ENCODE measurements around the gene LTBP1. TPM values are rescaled to one million over a fixed set of nuclear protein-coding genes. Genes with fewer than 3 reads are reported as not detected.

The LTBP1 gene
- total and polyA plus RNA-seq, 10 of the 15 experiments (the other 5 are each of a cell fraction or from before 2014, with no cell fraction given), result 0.01 to 0.28 (median 0.12) TPM; not detected in 2

DNA sequence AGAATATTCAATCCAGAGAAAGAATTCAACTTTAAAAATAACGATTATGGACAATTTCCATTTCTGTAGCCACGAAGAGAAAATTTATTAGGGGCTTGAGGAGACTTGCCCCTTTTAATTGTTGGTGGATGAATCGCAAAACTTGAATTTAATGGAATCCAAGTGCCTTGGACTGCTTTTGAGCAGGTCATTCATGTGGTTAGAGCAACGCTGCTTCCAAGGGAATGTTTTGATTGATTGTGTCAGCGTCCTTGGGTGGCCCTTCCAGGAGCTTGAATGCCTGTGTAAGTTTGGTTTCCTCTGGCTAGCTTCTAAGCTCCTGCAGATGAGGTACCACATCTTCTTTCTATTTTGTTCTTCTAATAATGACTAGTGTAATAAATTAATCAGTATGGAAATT lies 213.4 kb downstream of the LTBP1 start:
- H3K27ac ChIP-seq (ENCODE audit: control insufficient read depth, insufficient read depth), result no peak overlapping the region
- intact Hi-C loops (cut with micrococcal nuclease; ENCODE audit: unreplicated experiment) (no loop called here), in situ Hi-C loops (cut with MboI) (no loop called here)
- no TSS peak for BruUV-seq (replicated peaks)
- WGBS (ENCODE audit: insufficient coverage, insufficient replicate concordance, low lambda C conversion rate, missing lambda C conversion rate), result 12% methylated on average over 5 of the region's 5 CpGs
- FAIRE-seq (no peak), ATAC-seq (no peak), DNase-seq (ENCODE audit: low read depth, low spot score) (no peak)
- ChIA-PET POLR2A (no interaction called here), RAD21 (ENCODE audit: unreplicated experiment) (no interaction called here), CTCF (no interaction called here), SMC1A (ENCODE audit: uncharacterized antibody, unreplicated experiment) (no interaction called here)
- H3K4me1 ChIP-seq (ENCODE audit: control insufficient read depth, insufficient read depth, low read length), result no peaks in the 10 kb centered on the region
- no peaks in the 10 kb centered on the region for H4K20me1 ChIP-seq (ENCODE audit: control insufficient read depth, insufficient read depth)
- no peak overlapping the region for H3K9ac ChIP-seq (ENCODE audit: control insufficient read depth, insufficient read depth, low read length)
- TF ChIP-seq, protein P1, sequence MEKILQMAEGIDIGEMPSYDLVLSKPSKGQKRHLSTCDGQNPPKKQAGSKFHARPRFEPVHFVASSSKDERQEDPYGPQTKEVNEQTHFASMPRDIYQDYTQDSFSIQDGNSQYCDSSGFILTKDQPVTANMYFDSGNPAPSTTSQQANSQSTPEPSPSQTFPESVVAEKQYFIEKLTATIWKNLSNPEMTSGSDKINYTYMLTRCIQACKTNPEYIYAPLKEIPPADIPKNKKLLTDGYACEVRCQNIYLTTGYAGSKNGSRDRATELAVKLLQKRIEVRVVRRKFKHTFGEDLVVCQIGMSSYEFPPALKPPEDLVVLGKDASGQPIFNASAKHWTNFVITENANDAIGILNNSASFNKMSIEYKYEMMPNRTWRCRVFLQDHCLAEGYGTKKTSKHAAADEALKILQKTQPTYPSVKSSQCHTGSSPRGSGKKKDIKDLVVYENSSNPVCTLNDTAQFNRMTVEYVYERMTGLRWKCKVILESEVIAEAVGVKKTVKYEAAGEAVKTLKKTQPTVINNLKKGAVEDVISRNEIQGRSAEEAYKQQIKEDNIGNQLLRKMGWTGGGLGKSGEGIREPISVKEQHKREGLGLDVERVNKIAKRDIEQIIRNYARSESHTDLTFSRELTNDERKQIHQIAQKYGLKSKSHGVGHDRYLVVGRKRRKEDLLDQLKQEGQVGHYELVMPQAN (conservative IDR thresholded peaks at IDR 0.05), result no peak
- TF ChIP-seq ZBED1 (IDR thresholded peaks at IDR 0.05; ENCODE audit: borderline replicate concordance) (no peak), BRCA1 (IDR thresholded peaks at IDR 0.05; ENCODE audit: low read depth, low read length) (no peak), ZZZ3 (IDR thresholded peaks at IDR 0.05; ENCODE audit: control insufficient read depth, insufficient read length, low read depth) (no peak), ZNF622 (IDR thresholded peaks at IDR 0.05) (no peak), E4F1 (IDR thresholded peaks at IDR 0.05; ENCODE audit: borderline replicate concordance, partially characterized antibody) (no peak), TBL1XR1 (IDR thresholded peaks at IDR 0.05; ENCODE audit: low read depth, low read length) (no peak), EED (IDR thresholded peaks at IDR 0.05; ENCODE audit: low read depth) (no peak), MAX (IDR thresholded peaks at IDR 0.05; ENCODE audit: low read depth, low read length) (no peak), CTCF (IDR thresholded peaks at IDR 0.05 in 2 of 3, conservative IDR thresholded peaks at IDR 0.05 in 1 of 3; ENCODE audit: control insufficient read depth in 2 of 3, extremely low read depth in 1 of 3, insufficient read depth in 1 of 3, low read depth in 3 of 3, low read length in 3 of 3) (no peak), NFIC (IDR thresholded peaks at IDR 0.05; ENCODE audit: low read depth, low read length) (no peak), YBX1 (IDR thresholded peaks at IDR 0.05) (no peak)
- TF ChIP-seq, protein P2, sequence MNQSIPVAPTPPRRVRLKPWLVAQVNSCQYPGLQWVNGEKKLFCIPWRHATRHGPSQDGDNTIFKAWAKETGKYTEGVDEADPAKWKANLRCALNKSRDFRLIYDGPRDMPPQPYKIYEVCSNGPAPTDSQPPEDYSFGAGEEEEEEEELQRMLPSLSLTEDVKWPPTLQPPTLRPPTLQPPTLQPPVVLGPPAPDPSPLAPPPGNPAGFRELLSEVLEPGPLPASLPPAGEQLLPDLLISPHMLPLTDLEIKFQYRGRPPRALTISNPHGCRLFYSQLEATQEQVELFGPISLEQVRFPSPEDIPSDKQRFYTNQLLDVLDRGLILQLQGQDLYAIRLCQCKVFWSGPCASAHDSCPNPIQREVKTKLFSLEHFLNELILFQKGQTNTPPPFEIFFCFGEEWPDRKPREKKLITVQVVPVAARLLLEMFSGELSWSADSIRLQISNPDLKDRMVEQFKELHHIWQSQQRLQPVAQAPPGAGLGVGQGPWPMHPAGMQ (IDR thresholded peaks at IDR 0.05; ENCODE audit: borderline replicate concordance), result no peak
- no peak overlapping the region for H3K4me2 ChIP-seq (ENCODE audit: control insufficient read depth, insufficient read depth)
- no peak overlapping the region for H2AFZ ChIP-seq (ENCODE audit: control insufficient read depth, low read depth, low read length)
- H3K9me3 ChIP-seq (replicated peaks; ENCODE audit: control insufficient read depth, insufficient read depth, low read length), result no peaks in the 10 kb centered on the region
- no peak overlapping the region for H3K4me3 ChIP-seq
- H3K36me3 ChIP-seq (ENCODE audit: control insufficient read depth in 2 of 2, insufficient read depth in 2 of 2, low read length in 1 of 2), result no peaks in the 10 kb centered on the region
- no peaks in the 10 kb centered on the region for H3K27me3 ChIP-seq (replicated peaks in 1 of 2; ENCODE audit: control insufficient read depth in 2 of 2, insufficient read depth in 2 of 2, low read length in 1 of 2)
- no peaks in the 10 kb centered on the region for H3K79me2 ChIP-seq (ENCODE audit: control insufficient read depth, insufficient read depth, low read length)

Data from GM12878 (cell line).